Endothelial cell (in vitro differentiated cells): ENCODE data around the gene SOBP. TPM values are rescaled to one million over a fixed set of nuclear protein-coding genes. Genes with fewer than 3 reads are reported as not detected.
A peak's percentile ranks its signal among the peaks of the same experiment; 100 is the strongest.

Experiments
- DNase-seq: peaks from one replicate; pipeline ENCODE4 v3.0.0; 2021; ENCODE audit warnings: low spot score
- H3K27ac Mint-ChIP-seq: one replicate; pipeline ENCODE4 v1.8.0; 2021; ENCODE audit warnings: mixed read lengths, inconsistent platforms; ENCODE audit not compliant: unreplicated experiment
- H3K27me3 Mint-ChIP-seq: one replicate; pipeline ENCODE4 v1.8.0; 2021; ENCODE audit warnings: mild to moderate bottlenecking, moderate library complexity, mixed read lengths, inconsistent platforms; ENCODE audit not compliant: unreplicated experiment
- H3K36me3 Mint-ChIP-seq: one replicate; pipeline ENCODE4 v1.8.0; 2021; ENCODE audit warnings: mild to moderate bottlenecking, low read depth, mixed read lengths, inconsistent platforms; ENCODE audit not compliant: unreplicated experiment
- H3K4me1 Mint-ChIP-seq: one replicate; pipeline ENCODE4 v1.8.0; 2021; ENCODE audit warnings: mild to moderate bottlenecking, mixed read lengths, inconsistent platforms; ENCODE audit not compliant: unreplicated experiment
- H3K4me3 Mint-ChIP-seq: one replicate; pipeline ENCODE4 v1.8.0; 2021; ENCODE audit warnings: mild to moderate bottlenecking, mixed read lengths, inconsistent platforms; ENCODE audit not compliant: unreplicated experiment
- H3K9me3 Mint-ChIP-seq: one replicate; pipeline ENCODE4 v1.8.0; 2021; ENCODE audit warnings: mixed read lengths, inconsistent platforms; ENCODE audit not compliant: unreplicated experiment
- total RNA-seq: library from RNA; stranded (reverse); fragmentation: NEBNext Ultra II Directional; extraction: Animal tissue kit (Norgen Biotek cat#: 25700); gene quantifications from one replicate; pipeline ENCODE4 v1.2.1, GENCODE V29; 2021; ENCODE audit not compliant: unreplicated experiment
- TF ChIP-seq, protein P1 (sequence below): fragments of 200-600 bp; sonication (generic); IDR thresholded peaks from one replicate; pipeline ENCODE4 v1.5.0; 2021; ENCODE audit warnings: antibody characterized with exemption; ENCODE audit not compliant: unreplicated experiment

SOBP gene
- total RNA-seq, 1 donor from 2014 or later = 1.5 TPM

- TF ChIP-seq, protein P1, sequence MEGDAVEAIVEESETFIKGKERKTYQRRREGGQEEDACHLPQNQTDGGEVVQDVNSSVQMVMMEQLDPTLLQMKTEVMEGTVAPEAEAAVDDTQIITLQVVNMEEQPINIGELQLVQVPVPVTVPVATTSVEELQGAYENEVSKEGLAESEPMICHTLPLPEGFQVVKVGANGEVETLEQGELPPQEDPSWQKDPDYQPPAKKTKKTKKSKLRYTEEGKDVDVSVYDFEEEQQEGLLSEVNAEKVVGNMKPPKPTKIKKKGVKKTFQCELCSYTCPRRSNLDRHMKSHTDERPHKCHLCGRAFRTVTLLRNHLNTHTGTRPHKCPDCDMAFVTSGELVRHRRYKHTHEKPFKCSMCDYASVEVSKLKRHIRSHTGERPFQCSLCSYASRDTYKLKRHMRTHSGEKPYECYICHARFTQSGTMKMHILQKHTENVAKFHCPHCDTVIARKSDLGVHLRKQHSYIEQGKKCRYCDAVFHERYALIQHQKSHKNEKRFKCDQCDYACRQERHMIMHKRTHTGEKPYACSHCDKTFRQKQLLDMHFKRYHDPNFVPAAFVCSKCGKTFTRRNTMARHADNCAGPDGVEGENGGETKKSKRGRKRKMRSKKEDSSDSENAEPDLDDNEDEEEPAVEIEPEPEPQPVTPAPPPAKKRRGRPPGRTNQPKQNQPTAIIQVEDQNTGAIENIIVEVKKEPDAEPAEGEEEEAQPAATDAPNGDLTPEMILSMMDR = no peak
- H3K27me3 Mint-ChIP-seq = peaks cover 1% of the 10 kb centered on the region
- H3K9me3 Mint-ChIP-seq = peaks cover 4% of the 10 kb centered on the region
- H3K4me3 Mint-ChIP-seq = no peak overlapping the region
- H3K27ac Mint-ChIP-seq = no peak overlapping the region
- no peaks in the 10 kb centered on the region for H3K36me3 Mint-ChIP-seq
- peaks cover 9% of the 10 kb centered on the region for H3K4me1 Mint-ChIP-seq
- DNase-seq = no peak
Observed at GRCh38 chr6:107653861-107654394, 164.0 kb downstream of the SOBP start.

GRCh38 chr6:107654764-107655163, 164.8 kb downstream of the SOBP start:
- peaks cover 4% of the 10 kb centered on the region for H3K9me3 Mint-ChIP-seq
- H3K4me1 Mint-ChIP-seq = peaks cover 9% of the 10 kb centered on the region
- no peak overlapping the region for H3K4me3 Mint-ChIP-seq
- no peaks in the 10 kb centered on the region for H3K36me3 Mint-ChIP-seq
- TF ChIP-seq, protein P1 = no peak
- no peak overlapping the region for H3K27ac Mint-ChIP-seq
- no peak for DNase-seq
- peaks cover 1% of the 10 kb centered on the region for H3K27me3 Mint-ChIP-seq

DNA sequence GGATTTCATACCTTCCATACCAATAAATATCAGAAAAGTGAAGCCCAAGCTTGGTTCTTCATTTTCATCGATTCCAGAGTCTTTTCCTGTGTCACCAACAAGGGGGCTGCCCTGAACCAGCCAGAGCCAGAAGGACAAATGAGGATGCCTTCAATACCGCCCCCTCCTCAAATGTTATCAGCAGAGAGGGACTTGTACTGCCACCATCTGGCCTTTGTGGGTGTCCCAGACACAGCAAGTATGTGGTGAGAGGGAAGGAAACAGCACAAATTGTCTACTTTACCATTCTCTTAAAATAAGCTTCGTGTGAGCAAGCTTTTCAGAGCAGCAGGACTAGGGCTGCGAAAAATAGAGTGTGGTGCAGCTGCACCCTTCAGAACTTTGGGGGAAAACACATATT, 165.3 kb downstream of the SOBP start:
- peak; percentile 46 for DNase-seq
- H3K9me3 Mint-ChIP-seq = peaks cover 4% of the 10 kb centered on the region
- H3K36me3 Mint-ChIP-seq = no peaks in the 10 kb centered on the region
- H3K4me3 Mint-ChIP-seq = no peak overlapping the region
- H3K4me1 Mint-ChIP-seq = peaks cover 9% of the 10 kb centered on the region
- H3K27ac Mint-ChIP-seq = no peak overlapping the region
- TF ChIP-seq, protein P1 = peak; percentile 42
- peaks cover 1% of the 10 kb centered on the region for H3K27me3 Mint-ChIP-seq

DNA sequence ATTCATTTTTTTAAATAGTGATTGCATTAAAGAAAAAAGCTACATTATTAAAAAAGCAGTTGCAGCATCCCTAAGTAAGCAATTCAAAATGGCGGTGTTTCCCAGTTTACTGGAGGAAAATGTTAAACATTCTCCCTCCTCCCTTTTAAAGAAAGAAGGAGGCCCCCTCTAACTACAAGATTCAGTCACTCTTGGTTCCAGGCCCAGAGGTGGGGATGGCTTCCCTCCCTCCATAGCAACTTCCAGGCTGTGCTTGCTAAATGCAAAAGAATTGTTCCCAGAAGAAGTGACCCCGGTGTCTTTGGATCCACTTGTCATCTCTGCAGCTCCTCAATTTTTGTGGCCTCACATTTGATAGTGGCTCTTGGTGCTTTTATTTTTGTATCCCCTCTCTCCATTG, 165.9 kb downstream of the SOBP start:
- Mint-ChIP-seq H3K27me3 (peaks cover 1% of the 10 kb centered on the region), H3K36me3 (no peaks in the 10 kb centered on the region), H3K9me3 (peaks cover 4% of the 10 kb centered on the region), H3K27ac (no peak overlapping the region), H3K4me3 (no peak overlapping the region), H3K4me1 (peaks cover 9% of the 10 kb centered on the region)
- no peak for DNase-seq
- TF ChIP-seq, protein P1 = no peak

- Mint-ChIP-seq H3K4me1 (peaks cover 9% of the 10 kb centered on the region), H3K27ac (no peak overlapping the region), H3K36me3 (no peaks in the 10 kb centered on the region), H3K4me3 (no peak overlapping the region), H3K9me3 (peaks cover 4% of the 10 kb centered on the region), H3K27me3 (peaks cover 1% of the 10 kb centered on the region)
- DNase-seq = no peak
- TF ChIP-seq, protein P1 = no peak
Observed at GRCh38 chr6:107656401-107656800, 166.5 kb downstream of the SOBP start.
